Liver (tissue), 9 donors: ENCODE results near the gene RNLS. TPM values are rescaled to one million over a fixed set of nuclear protein-coding genes. Genes with fewer than 3 reads are reported as not detected.

Experiments
- DNase-seq: peaks from one replicate; pipeline ENCODE4 v3.0.0-alpha.2; 2017; ENCODE audit warnings: low spot score
- H3K27ac ChIP-seq, 2 donors: one replicate each; pipeline ENCODE4 v1.7.0; 2013; ENCODE audit warnings: inconsistent platforms in 2 of 2, low read length in 2 of 2, control low read depth in 1 of 2, low read depth in 1 of 2, mild to moderate bottlenecking in 1 of 2
- H3K27me3 ChIP-seq, 4 donors: one replicate each; pipeline versions ENCODE4 v1.6.1 to v1.7.0; 2013; ENCODE audit warnings: low read length in 3 of 4, inconsistent platforms in 1 of 4, mild to moderate bottlenecking in 1 of 4, moderate library complexity in 1 of 4; ENCODE audit not compliant: control insufficient read depth in 4 of 4, insufficient read depth in 4 of 4
- H3K36me3 ChIP-seq, 4 donors: one replicate each; pipeline versions ENCODE4 v1.6.1 to v1.7.0; 2013; ENCODE audit warnings: low read length in 3 of 4, mild to moderate bottlenecking in 3 of 4, low read depth in 1 of 4, moderate library complexity in 1 of 4; ENCODE audit not compliant: control insufficient read depth in 4 of 4, insufficient read depth in 3 of 4
- H3K4me1 ChIP-seq, 4 donors: one replicate each; pipeline versions ENCODE4 v1.6.1 to v1.7.0; 2013; ENCODE audit warnings: low read length in 3 of 4, mild to moderate bottlenecking in 3 of 4, moderate library complexity in 1 of 4; ENCODE audit not compliant: control insufficient read depth in 4 of 4, insufficient read depth in 4 of 4
- H3K4me3 ChIP-seq, 3 donors: one replicate each; pipeline versions ENCODE4 v1.6.1 to v1.7.0; 2013; ENCODE audit warnings: low read length in 3 of 3, control low read depth in 1 of 3, low read depth in 1 of 3, mild to moderate bottlenecking in 1 of 3
- H3K9ac ChIP-seq, 2 donors: one replicate each; pipeline ENCODE4 v1.7.0; 2013; ENCODE audit warnings: low read length in 2 of 2, mild to moderate bottlenecking in 2 of 2, moderate library complexity in 2 of 2, control low read depth in 1 of 2, low read depth in 1 of 2
- H3K9me3 ChIP-seq, 4 donors: one replicate each; pipeline versions ENCODE4 v1.6.1 to v1.7.0; 2013; ENCODE audit warnings: low read length in 3 of 4; ENCODE audit not compliant: control insufficient read depth in 4 of 4
- EGR1 ChIP-seq, 2 donors: IDR thresholded peaks; 2 replicates each; pipeline ENCODE4 v1.6.1; 2016 to 2018; ENCODE audit warnings: antibody characterized with exemption in 2 of 2, low read depth in 2 of 2
- FOXA1 ChIP-seq: IDR thresholded peaks from 2 replicates; pipeline ENCODE4 v1.6.1; 2016; ENCODE audit warnings: antibody characterized with exemption
- FOXA2 ChIP-seq: IDR thresholded peaks from 2 replicates; pipeline ENCODE4 v1.6.1; 2016; ENCODE audit warnings: antibody characterized with exemption
- HNF4A ChIP-seq, 2 donors: conservative IDR thresholded peaks; 2 replicates each; pipeline ENCODE4 v1.6.1; 2016; ENCODE audit warnings: antibody characterized with exemption in 2 of 2, mild to moderate bottlenecking in 2 of 2
- HNF4G ChIP-seq: IDR thresholded peaks from 2 replicates; pipeline ENCODE4 v1.6.1; 2016; ENCODE audit warnings: antibody characterized with exemption
- JUND ChIP-seq, 2 donors: IDR thresholded peaks; 2 replicates each; pipeline ENCODE4 v1.6.1; 2016; ENCODE audit warnings: antibody characterized with exemption in 2 of 2
- NR2F2 ChIP-seq: IDR thresholded peaks from 2 replicates; pipeline ENCODE4 v1.6.1; 2016; ENCODE audit warnings: antibody characterized with exemption
- RAD21 ChIP-seq, 2 donors: IDR thresholded peaks; 2 replicates each; pipeline ENCODE4 v1.6.1; 2016; ENCODE audit warnings: antibody characterized with exemption in 2 of 2, mild to moderate bottlenecking in 2 of 2
- RXRA ChIP-seq, 2 donors: IDR thresholded peaks; 2 replicates each; pipeline ENCODE4 v1.6.1; 2017 to 2018; ENCODE audit warnings: antibody characterized with exemption in 2 of 2, mild to moderate bottlenecking in 1 of 2
- SP1 ChIP-seq: IDR thresholded peaks from 2 replicates; pipeline ENCODE4 v1.6.1; 2018; ENCODE audit warnings: antibody characterized with exemption, mild to moderate bottlenecking
- TAF1 ChIP-seq: conservative IDR thresholded peaks from 2 replicates; pipeline ENCODE4 v1.6.1; 2016; ENCODE audit warnings: antibody characterized with exemption, mild to moderate bottlenecking
- YY1 ChIP-seq: IDR thresholded peaks from 2 replicates; pipeline ENCODE4 v1.6.1; 2016; ENCODE audit warnings: antibody characterized with exemption, mild to moderate bottlenecking
- WGBS: extraction: QIAGEN DNeasy Blood & Tissue Kit; methylation state at CpG from one replicate; pipeline ENCODE4 v1.1.7; 2013; 5-methylcytosine and 5-hydroxymethylcytosine counted together
- polyA plus RNA-seq, 2 donors: library from polyadenylated mRNA; stranded (reverse) in 1 of 2; unstranded in 1 of 2; fragments of 200-250 nt in 1 of 2; fragments of >200 nt in 1 of 2; fragmentation: Nextera tagmentation in 1 of 2; extraction: Ambion mirVana in 1 of 2; gene quantifications; one replicate each; pipeline versions ENCODE4 v1.2.1 to v1.2.3, GENCODE V29; 2013 to 2015
- total RNA-seq, 2 donors: library from RNA; depleted of rRNA; stranded (reverse); fragments of >200 nt; gene quantifications; one replicate each; pipeline ENCODE4 v1.2.3, GENCODE V29; 2014
- TF ChIP-seq, protein P1 (sequence below): IDR thresholded peaks from 2 replicates; pipeline ENCODE4 v1.6.1; 2016; ENCODE audit warnings: antibody characterized with exemption
- TF ChIP-seq, protein P2 (sequence below): fragments of 150-350 bp; IDR thresholded peaks from 2 replicates; pipeline ENCODE4 v1.5.1; 2017; ENCODE audit warnings: improper control_type of control experiment, low read depth, low read length; ENCODE audit not compliant: missing input control
- TF ChIP-seq, protein P3 (sequence below): IDR thresholded peaks from 2 replicates; pipeline ENCODE4 v1.6.1; 2016; ENCODE audit warnings: antibody characterized with exemption
- TF ChIP-seq, protein P4 (sequence below): IDR thresholded peaks from 2 replicates; pipeline ENCODE4 v1.6.1; 2016; ENCODE audit warnings: antibody characterized with exemption
- TF ChIP-seq, protein P5 (sequence below): IDR thresholded peaks from 2 replicates; pipeline ENCODE4 v1.6.1; 2016; ENCODE audit warnings: antibody characterized with exemption, mild to moderate bottlenecking
- donor health status: healthy.
- donor health status: healthy.
- donor health status: healthy.
- donor health status: healthy.
- donor health status: healthy.

Gene RNLS
- total and polyA plus RNA-seq, 4 donors, result 4.1 to 12.4 (median 7.5) TPM

DNA sequence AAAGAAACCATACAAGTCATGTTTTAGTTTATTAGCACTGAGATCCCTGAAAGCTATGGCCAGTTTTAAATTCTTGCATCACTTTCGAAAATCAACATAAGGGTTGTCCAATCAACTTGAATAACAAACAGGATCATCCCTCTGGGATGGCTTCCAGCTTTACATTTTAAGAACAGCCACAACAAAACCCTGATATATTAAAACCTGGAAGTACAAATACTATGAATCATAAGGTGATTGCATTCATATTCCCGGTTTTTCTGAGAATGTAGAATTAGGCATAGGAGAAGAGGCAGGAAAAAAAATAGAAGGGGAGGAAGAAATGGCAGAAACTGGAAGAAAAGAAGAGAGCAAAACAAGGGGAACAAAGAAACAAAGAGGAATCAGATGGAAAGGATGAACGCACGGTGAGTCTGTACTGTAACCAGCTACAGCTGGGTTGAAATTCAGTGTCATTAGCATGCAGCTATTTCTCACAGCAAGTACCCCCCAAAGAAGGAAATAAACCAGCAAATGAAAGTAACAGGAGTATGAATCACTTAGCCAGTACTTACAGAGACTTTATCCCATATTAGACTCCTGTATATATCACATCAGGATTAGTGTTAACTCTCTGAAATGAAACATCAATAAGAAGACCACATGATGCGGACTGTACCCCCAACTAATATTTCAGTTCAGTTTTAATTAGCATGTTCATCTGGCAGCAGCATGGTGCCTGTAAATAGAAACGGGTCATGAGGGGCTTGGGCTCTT is 301.3 kb downstream of the RNLS start (continued):
- TF ChIP-seq NR2F2 (no peak), RAD21 (IDR thresholded peaks at IDR 0.05) (no peak), FOXA2 (no peak), JUND (IDR thresholded peaks at IDR 0.05) (no peak)
- TF ChIP-seq, protein P1, sequence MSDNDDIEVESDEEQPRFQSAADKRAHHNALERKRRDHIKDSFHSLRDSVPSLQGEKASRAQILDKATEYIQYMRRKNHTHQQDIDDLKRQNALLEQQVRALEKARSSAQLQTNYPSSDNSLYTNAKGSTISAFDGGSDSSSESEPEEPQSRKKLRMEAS, result no peak

DNA sequence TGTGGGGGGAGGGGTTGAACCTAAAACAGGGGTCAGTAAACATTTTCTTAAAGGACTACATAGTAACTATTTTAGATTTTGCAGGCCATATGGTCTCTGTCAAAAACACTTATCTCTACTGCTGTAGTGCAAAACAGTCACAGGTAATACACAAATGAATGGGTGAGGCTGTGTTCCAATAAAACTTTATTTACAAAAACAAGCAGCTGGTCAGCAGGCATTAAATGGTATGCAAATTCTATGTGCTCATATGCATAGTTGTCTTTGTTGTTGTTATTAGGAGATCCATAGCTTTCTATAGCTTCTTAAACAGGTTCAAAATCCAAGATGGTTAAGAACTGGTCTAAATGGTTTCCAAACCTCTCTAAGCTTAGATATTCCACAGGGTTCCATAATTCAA is 302.6 kb downstream of the RNLS start:
- no peak for DNase-seq
- H3K9ac ChIP-seq, result no peak overlapping the region
- no peak overlapping the region for H3K4me3 ChIP-seq
- no peak for TF ChIP-seq SP1
- TF ChIP-seq, protein P2, sequence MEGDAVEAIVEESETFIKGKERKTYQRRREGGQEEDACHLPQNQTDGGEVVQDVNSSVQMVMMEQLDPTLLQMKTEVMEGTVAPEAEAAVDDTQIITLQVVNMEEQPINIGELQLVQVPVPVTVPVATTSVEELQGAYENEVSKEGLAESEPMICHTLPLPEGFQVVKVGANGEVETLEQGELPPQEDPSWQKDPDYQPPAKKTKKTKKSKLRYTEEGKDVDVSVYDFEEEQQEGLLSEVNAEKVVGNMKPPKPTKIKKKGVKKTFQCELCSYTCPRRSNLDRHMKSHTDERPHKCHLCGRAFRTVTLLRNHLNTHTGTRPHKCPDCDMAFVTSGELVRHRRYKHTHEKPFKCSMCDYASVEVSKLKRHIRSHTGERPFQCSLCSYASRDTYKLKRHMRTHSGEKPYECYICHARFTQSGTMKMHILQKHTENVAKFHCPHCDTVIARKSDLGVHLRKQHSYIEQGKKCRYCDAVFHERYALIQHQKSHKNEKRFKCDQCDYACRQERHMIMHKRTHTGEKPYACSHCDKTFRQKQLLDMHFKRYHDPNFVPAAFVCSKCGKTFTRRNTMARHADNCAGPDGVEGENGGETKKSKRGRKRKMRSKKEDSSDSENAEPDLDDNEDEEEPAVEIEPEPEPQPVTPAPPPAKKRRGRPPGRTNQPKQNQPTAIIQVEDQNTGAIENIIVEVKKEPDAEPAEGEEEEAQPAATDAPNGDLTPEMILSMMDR, result no peak
- TF ChIP-seq YY1, result no peak
- TF ChIP-seq, protein P3, sequence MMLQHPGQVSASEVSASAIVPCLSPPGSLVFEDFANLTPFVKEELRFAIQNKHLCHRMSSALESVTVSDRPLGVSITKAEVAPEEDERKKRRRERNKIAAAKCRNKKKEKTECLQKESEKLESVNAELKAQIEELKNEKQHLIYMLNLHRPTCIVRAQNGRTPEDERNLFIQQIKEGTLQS, result no peak
- no peak for TF ChIP-seq FOXA1
- no peak for TF ChIP-seq FOXA2
- TF ChIP-seq, protein P1, result no peak
- TF ChIP-seq, protein P4, sequence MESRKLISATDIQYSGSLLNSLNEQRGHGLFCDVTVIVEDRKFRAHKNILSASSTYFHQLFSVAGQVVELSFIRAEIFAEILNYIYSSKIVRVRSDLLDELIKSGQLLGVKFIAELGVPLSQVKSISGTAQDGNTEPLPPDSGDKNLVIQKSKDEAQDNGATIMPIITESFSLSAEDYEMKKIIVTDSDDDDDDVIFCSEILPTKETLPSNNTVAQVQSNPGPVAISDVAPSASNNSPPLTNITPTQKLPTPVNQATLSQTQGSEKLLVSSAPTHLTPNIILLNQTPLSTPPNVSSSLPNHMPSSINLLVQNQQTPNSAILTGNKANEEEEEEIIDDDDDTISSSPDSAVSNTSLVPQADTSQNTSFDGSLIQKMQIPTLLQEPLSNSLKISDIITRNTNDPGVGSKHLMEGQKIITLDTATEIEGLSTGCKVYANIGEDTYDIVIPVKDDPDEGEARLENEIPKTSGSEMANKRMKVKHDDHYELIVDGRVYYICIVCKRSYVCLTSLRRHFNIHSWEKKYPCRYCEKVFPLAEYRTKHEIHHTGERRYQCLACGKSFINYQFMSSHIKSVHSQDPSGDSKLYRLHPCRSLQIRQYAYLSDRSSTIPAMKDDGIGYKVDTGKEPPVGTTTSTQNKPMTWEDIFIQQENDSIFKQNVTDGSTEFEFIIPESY, result no peak
- TF ChIP-seq JUND (IDR thresholded peaks at IDR 0.05), result no peak
- TF ChIP-seq HNF4G, result no peak
- no peak for TF ChIP-seq RXRA (IDR thresholded peaks at IDR 0.05)
- TF ChIP-seq TAF1, result no peak
- no peak for TF ChIP-seq EGR1 (IDR thresholded peaks at IDR 0.05; ENCODE audit: low read depth in 2 of 2)
- no peaks in the 10 kb centered on the region for H3K4me1 ChIP-seq
- H3K27me3 ChIP-seq, result no peaks in the 10 kb centered on the region
- H3K9me3 ChIP-seq, result no peaks in the 10 kb centered on the region
- H3K36me3 ChIP-seq, result no peaks in the 10 kb centered on the region
- no peak overlapping the region for H3K27ac ChIP-seq

DNA sequence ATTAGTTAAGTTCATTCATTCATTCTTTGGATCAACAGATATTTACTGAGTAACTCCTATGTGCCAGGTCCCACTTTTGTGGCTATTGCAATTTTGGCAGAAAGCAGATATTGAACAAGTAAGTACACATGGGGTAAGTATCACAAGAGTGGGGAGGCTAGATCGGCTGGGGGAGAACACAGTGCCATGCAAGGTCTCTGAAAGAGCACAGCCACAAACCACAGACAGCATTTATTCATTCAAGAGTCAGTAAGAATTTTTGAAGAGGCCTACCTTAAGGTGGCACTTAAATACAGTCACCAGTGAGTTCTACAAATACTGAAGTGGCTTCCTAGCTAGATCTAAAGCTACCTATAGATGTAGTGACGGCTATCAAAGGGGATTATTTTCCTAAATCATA is 304.2 kb downstream of the RNLS start:
- H3K4me1 ChIP-seq, result no peaks in the 10 kb centered on the region
- no peak for DNase-seq
- 74% methylated on average over 2 of the region's 2 CpGs for WGBS
- no peak overlapping the region for H3K9ac ChIP-seq
- H3K4me3 ChIP-seq, result no peak overlapping the region
- no peaks in the 10 kb centered on the region for H3K36me3 ChIP-seq
- H3K27me3 ChIP-seq, result no peaks in the 10 kb centered on the region
- no peak overlapping the region for H3K27ac ChIP-seq
- H3K9me3 ChIP-seq, result no peaks in the 10 kb centered on the region
- no peak for TF ChIP-seq TAF1
- TF ChIP-seq EGR1 (IDR thresholded peaks at IDR 0.05; ENCODE audit: low read depth in 2 of 2), result no peak
- TF ChIP-seq SP1, result no peak
- no peak for TF ChIP-seq JUND (IDR thresholded peaks at IDR 0.05)
- no peak for TF ChIP-seq FOXA2
- TF ChIP-seq, protein P2, result no peak
- TF ChIP-seq, protein P1, result no peak
- no peak for TF ChIP-seq HNF4A (conservative IDR thresholded peaks at IDR 0.05)
- TF ChIP-seq YY1, result no peak
- TF ChIP-seq, protein P3, result no peak
- no peak for TF ChIP-seq HNF4G
- TF ChIP-seq, protein P5, sequence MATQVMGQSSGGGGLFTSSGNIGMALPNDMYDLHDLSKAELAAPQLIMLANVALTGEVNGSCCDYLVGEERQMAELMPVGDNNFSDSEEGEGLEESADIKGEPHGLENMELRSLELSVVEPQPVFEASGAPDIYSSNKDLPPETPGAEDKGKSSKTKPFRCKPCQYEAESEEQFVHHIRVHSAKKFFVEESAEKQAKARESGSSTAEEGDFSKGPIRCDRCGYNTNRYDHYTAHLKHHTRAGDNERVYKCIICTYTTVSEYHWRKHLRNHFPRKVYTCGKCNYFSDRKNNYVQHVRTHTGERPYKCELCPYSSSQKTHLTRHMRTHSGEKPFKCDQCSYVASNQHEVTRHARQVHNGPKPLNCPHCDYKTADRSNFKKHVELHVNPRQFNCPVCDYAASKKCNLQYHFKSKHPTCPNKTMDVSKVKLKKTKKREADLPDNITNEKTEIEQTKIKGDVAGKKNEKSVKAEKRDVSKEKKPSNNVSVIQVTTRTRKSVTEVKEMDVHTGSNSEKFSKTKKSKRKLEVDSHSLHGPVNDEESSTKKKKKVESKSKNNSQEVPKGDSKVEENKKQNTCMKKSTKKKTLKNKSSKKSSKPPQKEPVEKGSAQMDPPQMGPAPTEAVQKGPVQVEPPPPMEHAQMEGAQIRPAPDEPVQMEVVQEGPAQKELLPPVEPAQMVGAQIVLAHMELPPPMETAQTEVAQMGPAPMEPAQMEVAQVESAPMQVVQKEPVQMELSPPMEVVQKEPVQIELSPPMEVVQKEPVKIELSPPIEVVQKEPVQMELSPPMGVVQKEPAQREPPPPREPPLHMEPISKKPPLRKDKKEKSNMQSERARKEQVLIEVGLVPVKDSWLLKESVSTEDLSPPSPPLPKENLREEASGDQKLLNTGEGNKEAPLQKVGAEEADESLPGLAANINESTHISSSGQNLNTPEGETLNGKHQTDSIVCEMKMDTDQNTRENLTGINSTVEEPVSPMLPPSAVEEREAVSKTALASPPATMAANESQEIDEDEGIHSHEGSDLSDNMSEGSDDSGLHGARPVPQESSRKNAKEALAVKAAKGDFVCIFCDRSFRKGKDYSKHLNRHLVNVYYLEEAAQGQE, result no peak
